Immature natural killer cell (primary cell): ENCODE data around the gene CYP24A1. TPM values are rescaled to one million over a fixed set of nuclear protein-coding genes. Genes with fewer than 3 reads are reported as not detected.

Experiments
- DNase-seq, 3 donors: peaks; one replicate each; pipeline ENCODE4 v3.0.0; 2022; ENCODE audit warnings: mixed read lengths in 1 of 3
- H3K27ac Mint-ChIP-seq, 6 donors: one replicate each; pipeline ENCODE4 v1.8.0; 2020; ENCODE audit warnings: mixed read lengths in 6 of 6, mild to moderate bottlenecking in 5 of 6, inconsistent platforms in 4 of 6, moderate library complexity in 3 of 6
- H3K27me3 Mint-ChIP-seq, 3 donors: one replicate each; pipeline ENCODE4 v1.8.0; 2020 to 2021; ENCODE audit warnings: low read depth in 3 of 3, mild to moderate bottlenecking in 3 of 3, mixed read lengths in 3 of 3, moderate library complexity in 3 of 3, inconsistent platforms in 1 of 3
- H3K36me3 Mint-ChIP-seq, 3 donors: one replicate each; pipeline ENCODE4 v1.8.0; 2020; ENCODE audit warnings: mixed read lengths in 3 of 3, inconsistent platforms in 2 of 3, mild to moderate bottlenecking in 2 of 3
- H3K4me1 Mint-ChIP-seq, 2 donors: one replicate each; pipeline ENCODE4 v1.8.0; 2020; ENCODE audit warnings: inconsistent platforms in 2 of 2, mild to moderate bottlenecking in 2 of 2, mixed read lengths in 2 of 2, moderate library complexity in 1 of 2
- H3K4me3 Mint-ChIP-seq, 5 donors: one replicate each; pipeline ENCODE4 v1.8.0; 2020; ENCODE audit warnings: mild to moderate bottlenecking in 5 of 5, mixed read lengths in 5 of 5, inconsistent platforms in 3 of 5, moderate library complexity in 3 of 5
- H3K9me3 Mint-ChIP-seq, 6 donors: one replicate each; pipeline ENCODE4 v1.8.0; 2020; ENCODE audit warnings: mild to moderate bottlenecking in 6 of 6, mixed read lengths in 6 of 6, inconsistent platforms in 4 of 6, moderate library complexity in 3 of 6
- polyA plus RNA-seq, 3 donors: library from polyadenylated mRNA; unstranded; fragments of 300-500 nt; fragmentation: Illumina TruSeq; gene quantifications; one replicate each; pipeline ENCODE4 v1.2.3, GENCODE V29; 2021

CYP24A1 gene
- polyA plus RNA-seq, 3 donors from 2014 or later = not detected

- Mint-ChIP-seq H3K27ac (peak overlapping the region in 2 of 6 donors; percentile 69 to 99), H3K9me3 (no peaks in the 10 kb centered on the region), H3K4me3 (peak overlapping the region; percentile 80 to 97 (median 90)), H3K36me3 (no peaks in the 10 kb centered on the region), H3K27me3 (peaks cover 0 to 4% (median 0%) of the 10 kb centered on the region in 3 donors), H3K4me1 (peaks cover 25 to 41% of the 10 kb centered on the region in 2 donors)
- DNase-seq = no peak
These were observed 35.5 kb upstream of the CYP24A1 start for GRCh38 chr20:54209216-54209813.

GRCh38 chr20:54208548-54209176 lies 34.9 kb upstream of the CYP24A1 start:
- H3K9me3 Mint-ChIP-seq = no peaks in the 10 kb centered on the region
- peak overlapping the region; percentile 62 to 99 (median 86) for H3K27ac Mint-ChIP-seq
- no peak for DNase-seq
- H3K4me3 Mint-ChIP-seq = peak overlapping the region; percentile 80 to 97 (median 90)
- H3K36me3 Mint-ChIP-seq = no peaks in the 10 kb centered on the region
- peaks cover 25 to 41% of the 10 kb centered on the region in 2 donors for H3K4me1 Mint-ChIP-seq
- H3K27me3 Mint-ChIP-seq = peaks cover 0 to 4% (median 0%) of the 10 kb centered on the region in 3 donors

- Mint-ChIP-seq H3K27me3 (peaks cover 0 to 4% (median 0%) of the 10 kb centered on the region in 3 donors), H3K36me3 (no peaks in the 10 kb centered on the region), H3K4me1 (peaks cover 25 to 40% of the 10 kb centered on the region in 2 donors), H3K4me3 (peak within 1 kb of the TSS; percentile 96 to 99 (median 98)), H3K27ac (peak within 1 kb of the TSS; percentile 99 to 100 (median 100)), H3K9me3 (no peaks in the 10 kb centered on the region)
- peak; percentile 83 to 85 (median 84) for DNase-seq
These were observed 34.2 kb upstream of the CYP24A1 start, which contains the start of gene PFDN4 for GRCh38 chr20:54207743-54208547. TSS of gene PFDN4 (plus strand) at chr20:54208087. CDS start at chr20:54208101, 14 bp downstream.

GRCh38 chr20:54207053-54207742 lies 33.4 kb upstream of the CYP24A1 start:
- Mint-ChIP-seq H3K27ac (peak overlapping the region; percentile 99 to 100 (median 100)), H3K4me1 (peaks cover 25 to 33% of the 10 kb centered on the region in 2 donors), H3K9me3 (no peaks in the 10 kb centered on the region), H3K36me3 (no peaks in the 10 kb centered on the region), H3K27me3 (peaks cover 1 to 4% (median 2%) of the 10 kb centered on the region in 3 donors), H3K4me3 (peak overlapping the region; percentile 96 to 99 (median 98))
- no peak for DNase-seq

GRCh38 chr20:54205450-54205849 lies 31.7 kb upstream of the CYP24A1 start:
- Mint-ChIP-seq H3K4me3 (no peak overlapping the region), H3K9me3 (no peaks in the 10 kb centered on the region), H3K27ac (no peak overlapping the region), H3K27me3 (peaks cover 1 to 4% (median 2%) of the 10 kb centered on the region in 3 donors), H3K36me3 (no peaks in the 10 kb centered on the region), H3K4me1 (peaks cover 21% of the 10 kb centered on the region in 2 donors)
- DNase-seq = no peak

GRCh38 chr20:54204481-54204880 lies 30.7 kb upstream of the CYP24A1 start:
- Mint-ChIP-seq H3K4me3 (no peak overlapping the region), H3K36me3 (no peaks in the 10 kb centered on the region), H3K4me1 (peaks cover 11 to 14% of the 10 kb centered on the region in 2 donors), H3K27ac (no peak overlapping the region), H3K9me3 (no peaks in the 10 kb centered on the region), H3K27me3 (peaks cover 1 to 4% (median 2%) of the 10 kb centered on the region in 3 donors)
- DNase-seq = no peak

GRCh38 chr20:54204063-54204462 lies 30.3 kb upstream of the CYP24A1 start:
- H3K4me1 Mint-ChIP-seq = peaks cover 7 to 10% of the 10 kb centered on the region in 2 donors
- H3K27me3 Mint-ChIP-seq = peaks cover 1 to 4% (median 2%) of the 10 kb centered on the region in 3 donors
- no peak overlapping the region for H3K4me3 Mint-ChIP-seq
- no peaks in the 10 kb centered on the region for H3K9me3 Mint-ChIP-seq
- H3K36me3 Mint-ChIP-seq = no peaks in the 10 kb centered on the region
- DNase-seq = no peak
- no peak overlapping the region for H3K27ac Mint-ChIP-seq

GRCh38 chr20:54203281-54203680 lies 29.5 kb upstream of the CYP24A1 start:
- H3K4me3 Mint-ChIP-seq = no peak overlapping the region
- H3K36me3 Mint-ChIP-seq = no peaks in the 10 kb centered on the region
- no peak overlapping the region for H3K27ac Mint-ChIP-seq
- no peaks in the 10 kb centered on the region for H3K9me3 Mint-ChIP-seq
- peaks cover 1 to 4% (median 2%) of the 10 kb centered on the region in 3 donors for H3K27me3 Mint-ChIP-seq
- no peak for DNase-seq
- peaks cover 0 to 2% of the 10 kb centered on the region in 2 donors for H3K4me1 Mint-ChIP-seq

GRCh38 chr20:54201268-54201846 lies 27.6 kb upstream of the CYP24A1 start:
- no peak overlapping the region for H3K27ac Mint-ChIP-seq
- no peak overlapping the region for H3K4me3 Mint-ChIP-seq
- DNase-seq = no peak
- H3K4me1 Mint-ChIP-seq = no peaks in the 10 kb centered on the region
- no peaks in the 10 kb centered on the region for H3K9me3 Mint-ChIP-seq
- H3K36me3 Mint-ChIP-seq = no peaks in the 10 kb centered on the region
- H3K27me3 Mint-ChIP-seq = peaks cover 0 to 2% (median 1%) of the 10 kb centered on the region in 3 donors

GRCh38 chr20:54200487-54201267 lies 26.9 kb upstream of the CYP24A1 start:
- no peak for DNase-seq
- Mint-ChIP-seq H3K27ac (no peak overlapping the region), H3K9me3 (no peaks in the 10 kb centered on the region), H3K36me3 (no peaks in the 10 kb centered on the region), H3K4me1 (no peaks in the 10 kb centered on the region), H3K4me3 (no peak overlapping the region), H3K27me3 (peaks cover under 1 to 2% (median 1%) of the 10 kb centered on the region in 3 donors)

GRCh38 chr20:54199721-54200176 lies 26.0 kb upstream of the CYP24A1 start:
- peaks cover 2 to 5% (median 4%) of the 10 kb centered on the region in 3 donors for H3K27me3 Mint-ChIP-seq
- no peaks in the 10 kb centered on the region for H3K36me3 Mint-ChIP-seq
- H3K4me3 Mint-ChIP-seq = no peak overlapping the region
- H3K4me1 Mint-ChIP-seq = no peaks in the 10 kb centered on the region
- no peak overlapping the region for H3K27ac Mint-ChIP-seq
- H3K9me3 Mint-ChIP-seq = no peaks in the 10 kb centered on the region
- DNase-seq = peak; percentile 50 to 62 (median 50)

GRCh38 chr20:54199283-54199682 lies 25.5 kb upstream of the CYP24A1 start:
- H3K27me3 Mint-ChIP-seq = peaks cover 2 to 5% (median 4%) of the 10 kb centered on the region in 3 donors
- H3K4me3 Mint-ChIP-seq = no peak overlapping the region
- no peaks in the 10 kb centered on the region for H3K9me3 Mint-ChIP-seq
- DNase-seq = no peak
- H3K27ac Mint-ChIP-seq = no peak overlapping the region
- no peaks in the 10 kb centered on the region for H3K36me3 Mint-ChIP-seq
- H3K4me1 Mint-ChIP-seq = no peaks in the 10 kb centered on the region
